Testis (tissue), 2 donors: ENCODE measurements around the gene CAV3.

Experiments used
- CTCF ChIP-seq, 3 experiments: fragments of 450-650 bp in 2 of 3; fragments of 200-600 bp in 1 of 3; sonication (generic) in 1 of 3; IDR thresholded peaks; one replicate each; pipeline ENCODE4 v1.5.1; 2016 to 2019; ENCODE audit warnings: antibody characterized with exemption in 3 of 3, mild to moderate bottlenecking in 2 of 3, moderate library complexity in 1 of 3
- POLR2A ChIP-seq: fragments of 450-650 bp; IDR thresholded peaks from one replicate; pipeline ENCODE4 v1.6.1; 2017; ENCODE audit warnings: antibody characterized with exemption, mild to moderate bottlenecking, moderate library complexity

- TF ChIP-seq POLR2A (no peak), CTCF (IDR thresholded peaks at IDR 0.05) (no peak)
Observed at GRCh38 chr3:8729479-8729878, 4.1 kb upstream of the CAV3 start.
